Measurements from ENCODE around the gene MYOD1. TPM values are rescaled to one million over a fixed set of nuclear protein-coding genes. Genes with fewer than 3 reads are reported as not detected.

The MYOD1 gene
- total RNA-seq, 2 donors from 2014 or later = not detected

DNA sequence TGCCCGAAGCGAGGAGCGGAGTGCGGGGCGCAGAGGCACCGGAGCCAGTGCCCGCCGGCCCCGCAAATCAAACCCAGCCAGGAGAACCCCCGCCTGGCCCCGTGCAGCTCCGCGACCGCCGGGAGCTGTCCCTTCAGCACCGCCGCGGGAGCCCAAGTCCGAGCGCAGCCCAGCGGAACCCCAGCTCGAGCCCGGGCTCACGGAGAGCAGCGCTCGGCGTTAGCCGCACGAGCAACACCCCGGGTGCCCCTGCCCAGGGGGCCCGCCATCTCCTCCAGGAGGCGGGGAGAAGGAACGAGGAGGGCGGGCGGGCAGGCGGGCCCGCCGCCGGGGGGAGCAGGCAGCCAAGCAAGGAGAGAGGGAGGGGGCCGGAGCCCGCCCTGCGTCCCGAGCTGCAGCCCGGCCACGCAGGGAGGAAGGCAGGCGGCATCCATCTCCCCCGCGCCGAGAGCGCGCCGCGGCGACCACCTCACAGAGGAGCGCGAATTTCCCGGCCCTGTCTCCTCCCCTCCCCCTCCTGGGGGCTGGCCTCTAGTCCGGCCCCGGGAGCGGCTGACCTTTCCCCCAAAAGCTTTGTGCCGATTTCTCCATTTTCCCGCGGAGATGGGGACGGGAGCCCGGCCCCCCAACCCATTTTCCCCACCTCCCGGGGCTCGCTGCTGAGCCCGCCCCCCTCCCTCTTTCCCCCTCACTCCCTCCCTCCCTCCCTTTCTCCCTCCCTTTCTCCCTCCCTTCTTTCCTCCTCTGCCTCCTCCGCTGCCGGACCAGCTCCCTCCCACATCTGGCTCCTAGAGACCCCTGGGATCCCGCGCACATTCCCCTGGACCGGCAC is 15.8 kb downstream of the MYOD1 start:
- no peak overlapping the region for H3K27ac ChIP-seq
- H3K4me1 ChIP-seq = peaks cover 22% of the 10 kb centered on the region
- peak overlapping the region in 1 of 2 donors; percentile 24 for H3K4me3 ChIP-seq
- peak; percentile 69 to 79 (median 73) for DNase-seq
- H3K27me3 ChIP-seq = peaks cover 0 to 31% of the 10 kb centered on the region in 2 donors
- TF ChIP-seq CTCF (IDR thresholded peaks at IDR 0.05) (no peak), POLR2A (IDR thresholded peaks at IDR 0.05) (no peak)
- intact Hi-C loops (cut with DNase I) = no loop called here
- H3K36me3 ChIP-seq (replicated peaks in 1 of 2; ENCODE audit: insufficient read depth in 1 of 2, low read depth in 2 of 2) = no peaks in the 10 kb centered on the region
- H3K9me3 ChIP-seq = no peaks in the 10 kb centered on the region
- WGBS, 2 donors = 2 to 5% methylated on average over 21 to 57 of the region's 73 CpGs
- ATAC-seq = peak; percentile 81

- WGBS, 2 donors = 8% methylated on average over 95 of the region's 102 CpGs; no CpG with 5 or more reads in 1 of the 2 donors
- intact Hi-C loops (cut with DNase I) = no loop called here
- no peak for TF ChIP-seq POLR2A (IDR thresholded peaks at IDR 0.05)
- peak in 1 of 7 experiments; percentile 8 for TF ChIP-seq CTCF (IDR thresholded peaks at IDR 0.05)
- Histone ChIP-seq H3K27me3 (peaks cover 0 to 31% of the 10 kb centered on the region in 2 donors), H3K4me1 (peaks cover 22% of the 10 kb centered on the region), H3K36me3 (replicated peaks in 1 of 2; ENCODE audit: insufficient read depth in 1 of 2, low read depth in 2 of 2) (no peaks in the 10 kb centered on the region), H3K27ac (no peak overlapping the region), H3K9me3 (no peaks in the 10 kb centered on the region), H3K4me3 (no peak overlapping the region)
- no peak for ATAC-seq
- DNase-seq = no peak
Observed at GRCh38 chr11:17735818-17736578, 16.6 kb downstream of the MYOD1 start.

- 23 to 41% methylated on average over 6 to 12 of the region's 12 CpGs for WGBS, 2 donors
- peaks cover 22% of the 10 kb centered on the region for H3K4me1 ChIP-seq
- H3K4me3 ChIP-seq = no peak overlapping the region
- TF ChIP-seq POLR2A (IDR thresholded peaks at IDR 0.05) (no peak), CTCF (IDR thresholded peaks at IDR 0.05) (no peak)
- no peaks in the 10 kb centered on the region for H3K36me3 ChIP-seq (replicated peaks in 1 of 2; ENCODE audit: insufficient read depth in 1 of 2, low read depth in 2 of 2)
- peaks cover 0 to 31% of the 10 kb centered on the region in 2 donors for H3K27me3 ChIP-seq
- ATAC-seq (no peak), DNase-seq (no peak)
- H3K27ac ChIP-seq = no peak overlapping the region
- no peaks in the 10 kb centered on the region for H3K9me3 ChIP-seq
- intact Hi-C loops (cut with DNase I) = no loop called here
Observed at GRCh38 chr11:17736579-17736893, 17.2 kb downstream of the MYOD1 start.

DNA sequence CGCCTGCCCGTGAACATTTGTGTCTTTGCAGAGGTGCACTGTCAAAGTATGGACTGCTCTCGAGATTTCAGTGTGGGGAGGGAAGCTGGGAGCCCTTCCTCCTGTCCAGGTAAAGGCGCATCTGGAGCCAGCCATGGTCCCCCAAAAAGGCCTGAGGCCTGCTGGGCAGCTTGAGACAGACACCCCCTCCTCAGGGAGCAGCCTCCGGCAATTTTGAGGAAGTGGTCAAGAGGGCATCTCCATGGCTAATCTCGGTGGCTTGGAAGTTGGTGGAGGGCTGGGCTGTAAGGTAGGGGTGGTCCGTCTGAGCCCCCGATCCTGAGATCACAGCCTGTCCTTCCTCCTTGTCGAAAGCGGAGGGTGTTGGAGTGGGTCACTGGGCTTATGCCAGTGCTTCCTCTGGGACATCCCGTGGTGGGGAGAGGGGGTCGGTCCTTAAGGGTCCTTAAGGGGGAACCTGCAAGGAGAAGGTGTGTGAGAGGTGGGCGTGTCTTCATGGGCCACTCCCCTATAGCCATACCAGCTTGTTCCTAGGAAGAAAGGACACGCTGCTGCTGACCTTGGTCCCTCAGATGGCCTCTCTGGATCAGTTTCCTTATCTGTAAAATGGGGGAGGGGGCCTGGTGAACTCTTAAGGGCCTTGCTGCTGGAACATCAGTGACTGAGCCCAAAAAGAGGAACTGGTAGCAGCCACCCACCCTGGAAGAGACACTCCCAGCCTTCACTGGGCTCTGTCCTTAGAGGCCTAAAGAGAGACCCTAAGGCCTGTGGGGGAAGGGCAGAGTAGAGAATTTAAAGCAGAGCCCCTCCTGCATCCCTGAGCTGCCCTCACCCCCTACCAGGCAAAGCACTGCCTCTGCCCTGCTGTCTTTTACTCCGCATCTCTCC is 17.8 kb downstream of the MYOD1 start:
- Histone ChIP-seq H3K9me3 (no peaks in the 10 kb centered on the region), H3K4me3 (no peak overlapping the region), H3K4me1 (peaks cover 22% of the 10 kb centered on the region), H3K27me3 (peaks cover 0 to 31% of the 10 kb centered on the region in 2 donors), H3K36me3 (replicated peaks in 1 of 2; ENCODE audit: insufficient read depth in 1 of 2, low read depth in 2 of 2) (no peaks in the 10 kb centered on the region), H3K27ac (no peak overlapping the region)
- DNase-seq (no peak), ATAC-seq (no peak)
- TF ChIP-seq CTCF (IDR thresholded peaks at IDR 0.05) (no peak), POLR2A (IDR thresholded peaks at IDR 0.05) (no peak)
- WGBS, 2 donors = 41 to 45% methylated on average over 12 to 15 of the region's 15 CpGs
- intact Hi-C loops (cut with DNase I) = no loop called here
